NCI-H1436 treated with DMSO at 0.1 percent for 48 hours (cell line): ENCODE results near the gene IFT22.
"Not testable (repeated sequence)": the region's sequence is repeated elsewhere in the genome, so short reads cannot be mapped to it uniquely, and the experiment has no call there.

Experiments used
- DNase-seq: peaks from one replicate; lab custom pipeline; 2025; lab: John Stamatoyannopoulos, UW

The IFT22 gene

GRCh38 chr7:101277155-101277554, 44.5 kb downstream of the IFT22 start:
- DNase-seq, result no peak

- DNase-seq, result no peak
Measured at GRCh38 chr7:101273206-101273605, 48.4 kb downstream of the IFT22 start.

- no peak for DNase-seq
Measured at GRCh38 chr7:101271021-101271420, 50.6 kb downstream of the IFT22 start.

- no peak for DNase-seq
Measured at GRCh38 chr7:101269664-101270063, 51.9 kb downstream of the IFT22 start.

- no peak for DNase-seq
Measured at GRCh38 chr7:101265622-101266516, 55.7 kb downstream of the IFT22 start.

- not testable (repeated sequence) for DNase-seq
Measured at GRCh38 chr7:101264102-101264706, 57.4 kb downstream of the IFT22 start.
